DMS 273 (cell line): ENCODE results near the gene BCL2L13.

Experiments used
- DNase-seq: peaks from one replicate; lab custom pipeline; 2025; ENCODE audit not compliant: unreplicated experiment; lab: John Stamatoyannopoulos, UW

BCL2L13 gene

GRCh38 chr22:17777005-17777716, 138.6 kb downstream of the BCL2L13 start:
- no peak for DNase-seq

GRCh38 chr22:17777717-17778044, 139.1 kb downstream of the BCL2L13 start:
- no peak for DNase-seq

- no peak for DNase-seq
These were observed 139.9 kb downstream of the BCL2L13 start for GRCh38 chr22:17778412-17778976.

GRCh38 chr22:17779286-17780115, 140.9 kb downstream of the BCL2L13 start:
- DNase-seq, result no peak

- no peak for DNase-seq
These were observed 141.7 kb downstream of the BCL2L13 start for GRCh38 chr22:17780116-17780740.
